NT2/D1 (cell line): ENCODE measurements around the gene KAZALD1.
"Not testable (repeated sequence)": the region's sequence is repeated elsewhere in the genome, so short reads cannot be mapped to it uniquely, and the experiment has no call there.

Experiments used
- DNase-seq: peaks from one replicate; pipeline ENCODE4 v3.0.0-alpha.2; 2011; ENCODE audit warnings: low read depth, low spot score
- H3K27me3 ChIP-seq: 2 replicates; pipeline ENCODE4 v1.6.0; 2011; ENCODE audit warnings: mild to moderate bottlenecking; ENCODE audit not compliant: insufficient read length, insufficient read depth
- H3K36me3 ChIP-seq: 2 replicates; pipeline ENCODE4 v1.6.1; 2011; ENCODE audit warnings: mild to moderate bottlenecking, low read length, mixed read lengths; ENCODE audit not compliant: insufficient read depth, insufficient read length
- H3K4me1 ChIP-seq: 2 replicates; pipeline ENCODE4 v1.5.1; 2011; ENCODE audit not compliant: insufficient read depth, insufficient read length
- H3K4me3 ChIP-seq: 2 replicates; pipeline ENCODE4 v1.5.1; 2011; ENCODE audit warnings: low read depth; ENCODE audit not compliant: insufficient read length
- H3K9ac ChIP-seq: 2 replicates; pipeline ENCODE4 v1.6.0; 2011; ENCODE audit warnings: low read depth; ENCODE audit not compliant: insufficient read length
- H3K9me3 ChIP-seq: 2 replicates; pipeline ENCODE4 v1.5.1; 2011; ENCODE audit warnings: mild to moderate bottlenecking, low read length; ENCODE audit not compliant: insufficient read depth
- SUZ12 ChIP-seq: IDR thresholded peaks from 2 replicates; pipeline ENCODE4 v1.6.1; 2011; ENCODE audit not compliant: insufficient read length, insufficient read depth; ENCODE audit errors: extremely low read depth
- YY1 ChIP-seq: IDR thresholded peaks from 2 replicates; pipeline ENCODE4 v1.6.1; 2011; ENCODE audit not compliant: insufficient read length, insufficient read depth
- ZNF274 ChIP-seq: IDR thresholded peaks from 2 replicates; pipeline ENCODE4 v1.6.1; 2011; ENCODE audit warnings: mild to moderate bottlenecking, low read depth, low read length

The KAZALD1 gene

DNA sequence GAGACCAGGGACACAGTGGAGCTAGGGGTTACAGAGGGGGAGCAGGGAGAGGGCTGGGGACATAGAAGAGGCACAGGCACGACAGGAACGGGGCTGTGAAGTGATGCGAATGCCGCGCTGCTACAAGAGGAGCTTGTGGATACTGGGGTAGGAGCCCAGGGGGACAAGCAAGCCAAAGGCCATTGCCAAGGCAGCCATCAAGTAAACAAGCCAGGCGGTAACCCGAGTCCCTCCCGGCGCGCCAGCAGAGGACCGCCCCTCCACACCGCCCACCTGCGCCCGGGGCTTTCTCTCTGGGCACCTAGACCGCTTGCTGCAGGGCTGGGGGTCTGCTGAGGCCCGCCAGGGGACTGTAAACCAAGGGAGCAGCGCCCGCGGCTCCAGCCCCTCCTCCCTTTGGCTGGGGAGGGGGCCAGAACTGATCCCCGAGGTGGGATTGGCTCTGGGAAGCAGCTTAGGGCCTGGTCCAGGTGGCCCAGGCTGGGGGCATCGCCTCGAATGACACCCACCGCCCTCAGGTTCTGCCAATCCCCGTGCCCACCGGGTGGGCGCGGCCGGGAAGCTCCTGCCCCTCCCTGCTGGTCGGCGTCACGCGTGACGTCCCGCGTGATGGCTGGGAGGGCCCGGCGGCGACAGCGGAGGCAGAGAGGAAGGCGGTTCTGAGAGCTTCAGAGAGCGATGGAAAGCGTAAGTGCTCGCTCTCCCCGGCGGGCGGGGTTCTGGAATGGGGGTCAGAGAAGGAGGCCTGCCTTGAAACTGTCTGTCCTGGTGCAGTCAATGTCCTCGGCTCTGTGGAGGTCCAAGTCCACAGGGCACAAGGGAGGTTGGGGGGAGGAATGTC is 29.8 kb upstream of the KAZALD1 start:
- Histone ChIP-seq H3K9me3 (no peaks in the 10 kb centered on the region), H3K9ac (peak overlapping the region; percentile 74), H3K4me1 (peaks cover 10% of the 10 kb centered on the region), H3K36me3 (peaks cover 23% of the 10 kb centered on the region), H3K4me3 (peak overlapping the region; percentile 62), H3K27me3 (no peaks in the 10 kb centered on the region)
- TF ChIP-seq ZNF274 (no peak), YY1 (no peak), SUZ12 (no peak)
- no peak for DNase-seq

DNA sequence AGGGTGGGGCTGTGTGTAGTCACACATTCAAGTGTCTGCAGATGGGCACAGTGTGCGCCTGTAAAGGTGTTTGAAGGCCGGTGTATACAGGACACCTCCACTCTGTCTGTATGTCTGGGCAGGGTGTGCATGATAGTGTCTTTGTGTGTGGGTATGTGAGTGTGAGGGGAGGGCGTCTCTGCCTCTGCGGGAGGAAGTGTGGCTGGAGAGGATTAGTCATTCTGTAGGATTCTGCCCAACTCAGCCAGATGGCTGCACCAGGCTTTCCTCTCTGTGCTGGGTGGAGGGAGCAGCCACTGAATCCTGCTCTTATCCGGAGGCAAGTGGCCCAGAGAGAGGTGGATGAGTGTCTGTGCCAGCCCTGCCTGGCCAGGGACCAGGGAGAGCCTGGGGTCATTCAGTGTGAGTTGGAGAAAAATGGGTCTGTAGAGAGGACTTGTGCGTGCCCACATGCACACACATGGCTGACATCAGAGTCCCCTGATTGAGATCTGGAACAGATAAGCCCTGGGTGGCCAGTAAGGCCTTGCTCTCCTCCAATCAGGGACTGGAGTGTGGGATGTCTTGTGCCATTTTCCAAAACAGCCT is 29.1 kb upstream of the KAZALD1 start:
- no peaks in the 10 kb centered on the region for H3K27me3 ChIP-seq
- TF ChIP-seq ZNF274 (no peak), SUZ12 (no peak), YY1 (no peak)
- H3K36me3 ChIP-seq, result peaks cover 30% of the 10 kb centered on the region
- no peaks in the 10 kb centered on the region for H3K9me3 ChIP-seq
- H3K4me1 ChIP-seq, result peaks cover 6% of the 10 kb centered on the region
- DNase-seq, result no peak
- peak overlapping the region; percentile 62 for H3K4me3 ChIP-seq
- H3K9ac ChIP-seq, result peak overlapping the region; percentile 74

DNA sequence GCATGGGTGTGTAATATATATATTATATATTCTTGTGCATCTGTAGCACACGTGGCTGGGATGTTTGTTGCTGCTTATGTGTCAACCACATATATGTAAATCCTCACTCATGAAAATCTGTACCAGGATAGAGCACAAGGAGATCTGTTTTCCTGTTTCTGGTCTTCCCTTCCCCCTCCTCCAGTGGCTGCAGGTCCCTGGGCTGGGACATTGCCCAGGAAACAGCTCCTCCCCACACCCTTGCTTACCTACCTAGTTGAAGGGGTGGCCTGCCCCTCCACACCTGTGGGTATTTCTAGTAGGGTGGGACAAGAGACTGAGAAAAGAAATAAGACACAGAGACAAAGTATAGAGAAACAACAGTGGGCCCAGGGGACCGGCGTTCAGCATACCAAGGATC is 28.5 kb upstream of the KAZALD1 start:
- H3K4me1 ChIP-seq, result peaks cover 6% of the 10 kb centered on the region
- TF ChIP-seq YY1, result no peak
- TF ChIP-seq ZNF274, result no peak
- no peak for TF ChIP-seq SUZ12
- H3K9me3 ChIP-seq, result no peaks in the 10 kb centered on the region
- peaks cover 33% of the 10 kb centered on the region for H3K36me3 ChIP-seq
- H3K27me3 ChIP-seq, result no peaks in the 10 kb centered on the region
- no peak overlapping the region for H3K9ac ChIP-seq
- DNase-seq, result no peak
- no peak overlapping the region for H3K4me3 ChIP-seq

DNA sequence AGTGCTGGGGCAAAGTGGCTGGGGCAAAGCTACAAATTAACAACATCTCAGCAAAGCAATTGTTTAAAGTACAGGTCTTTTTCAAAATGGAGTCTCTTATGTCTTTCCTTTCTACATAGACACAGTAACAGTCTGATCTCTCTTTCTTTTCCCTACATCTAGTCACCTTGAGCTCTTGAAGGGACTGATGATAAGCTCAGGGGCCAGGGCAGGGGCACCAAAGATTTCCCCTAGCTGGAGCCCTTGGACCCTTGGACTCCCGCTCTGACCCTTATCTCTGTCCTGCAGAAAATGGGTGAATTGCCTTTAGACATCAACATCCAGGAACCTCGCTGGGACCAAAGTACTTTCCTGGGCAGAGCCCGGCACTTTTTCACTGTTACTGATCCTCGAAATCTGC is 27.4 kb upstream of the KAZALD1 start:
- H3K36me3 ChIP-seq, result peaks cover 33% of the 10 kb centered on the region
- H3K9ac ChIP-seq, H3K4me1 ChIP-seq, H3K9me3 ChIP-seq, H3K27me3 ChIP-seq, DNase-seq, H3K4me3 ChIP-seq: not testable (repeated sequence)

DNA sequence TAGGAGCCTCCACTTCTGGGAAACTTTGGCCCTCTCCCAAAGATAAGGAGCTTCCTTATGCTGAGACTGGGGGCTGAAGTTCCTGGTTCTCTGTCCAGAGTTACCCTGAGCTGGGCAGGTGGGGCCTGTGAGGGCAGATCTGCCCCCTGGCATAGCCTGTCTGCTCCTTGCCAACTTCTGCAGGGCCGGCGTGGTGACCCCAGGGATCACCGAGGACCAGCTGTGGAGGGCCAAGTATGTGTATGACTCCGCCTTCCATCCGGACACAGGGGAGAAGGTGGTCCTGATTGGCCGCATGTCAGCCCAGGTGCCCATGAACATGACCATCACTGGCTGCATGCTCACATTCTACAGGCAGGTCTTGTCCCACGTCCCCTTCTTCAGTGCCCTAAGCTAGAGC is 26.5 kb upstream of the KAZALD1 start:
- H3K4me1 ChIP-seq, result peaks cover 2% of the 10 kb centered on the region
- no peaks in the 10 kb centered on the region for H3K9me3 ChIP-seq
- DNase-seq, result no peak
- peaks cover 33% of the 10 kb centered on the region for H3K36me3 ChIP-seq
- no peak overlapping the region for H3K9ac ChIP-seq
- no peaks in the 10 kb centered on the region for H3K27me3 ChIP-seq
- no peak overlapping the region for H3K4me3 ChIP-seq
- TF ChIP-seq YY1 (no peak), SUZ12 (no peak), ZNF274 (no peak)

DNA sequence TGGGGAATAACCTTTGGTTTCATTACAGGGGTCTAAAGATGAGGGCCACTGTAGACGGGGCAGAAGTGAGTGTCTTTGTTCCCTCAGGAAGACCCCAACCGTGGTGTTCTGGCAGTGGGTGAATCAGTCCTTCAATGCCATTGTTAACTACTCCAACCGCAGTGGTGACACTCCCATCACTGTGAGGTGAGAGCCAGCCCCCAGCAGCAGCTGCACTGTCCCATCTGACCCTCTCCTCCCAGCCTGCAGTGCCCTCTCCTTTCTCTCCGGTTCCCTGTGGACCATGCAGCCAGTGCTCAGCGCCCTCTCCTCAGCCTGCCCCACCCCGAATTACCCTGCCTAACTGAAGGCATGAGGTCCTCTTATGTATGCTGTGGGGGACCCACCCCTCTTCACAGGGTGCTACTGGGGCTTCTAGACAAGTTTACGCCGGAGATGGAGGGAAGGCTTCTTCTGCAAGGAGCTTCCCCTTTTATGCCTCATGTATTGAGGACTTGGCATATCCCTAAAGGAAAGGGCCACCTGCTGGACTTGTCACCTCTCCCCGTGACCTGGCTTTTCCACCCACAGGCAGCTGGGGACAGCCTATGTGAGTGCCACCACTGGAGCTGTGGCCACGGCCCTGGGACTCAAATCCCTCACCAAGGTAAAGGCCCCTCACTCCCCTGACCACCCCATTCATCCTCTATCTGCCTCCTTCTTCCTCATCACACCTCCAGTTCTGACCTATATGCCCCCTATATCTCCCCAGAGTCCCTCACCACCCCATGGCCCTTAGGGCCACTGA is 25.7 kb upstream of the KAZALD1 start:
- no peak overlapping the region for H3K9ac ChIP-seq
- H3K27me3 ChIP-seq, result no peaks in the 10 kb centered on the region
- no peak for TF ChIP-seq YY1
- TF ChIP-seq ZNF274, result no peak
- TF ChIP-seq SUZ12, result no peak
- no peak for DNase-seq
- H3K9me3 ChIP-seq, result no peaks in the 10 kb centered on the region
- no peak overlapping the region for H3K4me3 ChIP-seq
- peaks cover 2% of the 10 kb centered on the region for H3K4me1 ChIP-seq
- peaks cover 33% of the 10 kb centered on the region for H3K36me3 ChIP-seq

DNA sequence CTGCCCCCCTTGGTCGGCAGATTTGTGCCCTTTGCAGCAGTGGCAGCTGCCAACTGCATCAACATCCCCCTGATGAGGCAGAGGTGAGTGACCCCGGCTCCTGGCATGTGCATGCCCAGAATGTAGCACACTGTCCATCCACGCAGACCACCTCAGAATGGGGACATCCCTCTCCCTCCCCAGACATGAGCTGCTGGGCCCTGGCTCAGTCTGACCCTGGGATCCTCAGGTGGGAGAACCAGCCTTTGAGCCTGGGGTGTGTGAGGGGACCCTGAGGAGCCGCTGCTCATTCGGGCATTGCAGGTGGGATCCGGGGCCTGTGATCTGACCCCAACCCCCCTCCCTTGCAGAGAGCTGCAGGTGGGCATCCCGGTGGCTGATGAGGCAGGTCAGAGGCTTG is 25.1 kb upstream of the KAZALD1 start:
- peaks cover 33% of the 10 kb centered on the region for H3K36me3 ChIP-seq

More for the DNA sequence above, 25.1 kb upstream of the KAZALD1 start:
- peaks cover 2% of the 10 kb centered on the region for H3K4me1 ChIP-seq
- no peaks in the 10 kb centered on the region for H3K9me3 ChIP-seq
- DNase-seq, result no peak
- H3K27me3 ChIP-seq, result no peaks in the 10 kb centered on the region
- H3K4me3 ChIP-seq, result no peak overlapping the region
- H3K9ac ChIP-seq, result no peak overlapping the region
- TF ChIP-seq YY1 (no peak), SUZ12 (no peak), ZNF274 (no peak)
